ENCODE results near the gene PRRC2B. TPM values are rescaled to one million over a fixed set of nuclear protein-coding genes. Genes with fewer than 3 reads are reported as not detected.
"Not testable (repeated sequence)": the region's sequence is repeated elsewhere in the genome, so short reads cannot be mapped to it uniquely, and the experiment has no call there.

Gene PRRC2B
- total RNA-seq, 1 donor from 2014 or later: 235 TPM

DNA sequence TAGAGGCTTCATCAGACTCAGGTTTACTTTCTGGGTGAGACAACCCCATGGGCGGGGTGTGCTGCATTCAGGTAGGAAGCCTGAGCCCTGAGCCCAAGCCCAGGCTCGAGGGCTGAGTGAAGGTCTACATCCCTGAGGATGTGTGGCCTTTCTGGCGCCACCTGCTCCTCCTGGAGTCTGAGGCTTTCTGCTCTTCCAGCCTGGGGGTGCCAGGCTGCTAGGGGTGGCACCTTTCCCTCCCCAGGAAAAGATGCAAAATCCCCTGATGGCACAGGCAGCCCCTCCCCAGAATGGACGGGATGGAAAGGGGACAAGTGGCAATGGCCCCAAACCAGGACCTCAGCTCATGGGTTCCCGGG is 44.4 kb upstream of the PRRC2B start:
- no peaks in the 10 kb centered on the region for H3K9me3 Mint-ChIP-seq (ENCODE audit: low read depth)
- TF ChIP-seq, protein P1, sequence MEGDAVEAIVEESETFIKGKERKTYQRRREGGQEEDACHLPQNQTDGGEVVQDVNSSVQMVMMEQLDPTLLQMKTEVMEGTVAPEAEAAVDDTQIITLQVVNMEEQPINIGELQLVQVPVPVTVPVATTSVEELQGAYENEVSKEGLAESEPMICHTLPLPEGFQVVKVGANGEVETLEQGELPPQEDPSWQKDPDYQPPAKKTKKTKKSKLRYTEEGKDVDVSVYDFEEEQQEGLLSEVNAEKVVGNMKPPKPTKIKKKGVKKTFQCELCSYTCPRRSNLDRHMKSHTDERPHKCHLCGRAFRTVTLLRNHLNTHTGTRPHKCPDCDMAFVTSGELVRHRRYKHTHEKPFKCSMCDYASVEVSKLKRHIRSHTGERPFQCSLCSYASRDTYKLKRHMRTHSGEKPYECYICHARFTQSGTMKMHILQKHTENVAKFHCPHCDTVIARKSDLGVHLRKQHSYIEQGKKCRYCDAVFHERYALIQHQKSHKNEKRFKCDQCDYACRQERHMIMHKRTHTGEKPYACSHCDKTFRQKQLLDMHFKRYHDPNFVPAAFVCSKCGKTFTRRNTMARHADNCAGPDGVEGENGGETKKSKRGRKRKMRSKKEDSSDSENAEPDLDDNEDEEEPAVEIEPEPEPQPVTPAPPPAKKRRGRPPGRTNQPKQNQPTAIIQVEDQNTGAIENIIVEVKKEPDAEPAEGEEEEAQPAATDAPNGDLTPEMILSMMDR (IDR thresholded peaks at IDR 0.05): no peak
- peaks cover 8% of the 10 kb centered on the region for H3K4me1 Mint-ChIP-seq (ENCODE audit: low read depth)
- H3K4me3 Mint-ChIP-seq (ENCODE audit: unreplicated experiment): peak overlapping the region; percentile 81
- H3K27ac Mint-ChIP-seq (ENCODE audit: unreplicated experiment): no peak overlapping the region
- no peaks in the 10 kb centered on the region for H3K27me3 Mint-ChIP-seq (ENCODE audit: low read depth)
- H3K36me3 Mint-ChIP-seq (ENCODE audit: low read depth): no peaks in the 10 kb centered on the region
- DNase-seq (ENCODE audit: low spot score): peak; percentile 53

DNA sequence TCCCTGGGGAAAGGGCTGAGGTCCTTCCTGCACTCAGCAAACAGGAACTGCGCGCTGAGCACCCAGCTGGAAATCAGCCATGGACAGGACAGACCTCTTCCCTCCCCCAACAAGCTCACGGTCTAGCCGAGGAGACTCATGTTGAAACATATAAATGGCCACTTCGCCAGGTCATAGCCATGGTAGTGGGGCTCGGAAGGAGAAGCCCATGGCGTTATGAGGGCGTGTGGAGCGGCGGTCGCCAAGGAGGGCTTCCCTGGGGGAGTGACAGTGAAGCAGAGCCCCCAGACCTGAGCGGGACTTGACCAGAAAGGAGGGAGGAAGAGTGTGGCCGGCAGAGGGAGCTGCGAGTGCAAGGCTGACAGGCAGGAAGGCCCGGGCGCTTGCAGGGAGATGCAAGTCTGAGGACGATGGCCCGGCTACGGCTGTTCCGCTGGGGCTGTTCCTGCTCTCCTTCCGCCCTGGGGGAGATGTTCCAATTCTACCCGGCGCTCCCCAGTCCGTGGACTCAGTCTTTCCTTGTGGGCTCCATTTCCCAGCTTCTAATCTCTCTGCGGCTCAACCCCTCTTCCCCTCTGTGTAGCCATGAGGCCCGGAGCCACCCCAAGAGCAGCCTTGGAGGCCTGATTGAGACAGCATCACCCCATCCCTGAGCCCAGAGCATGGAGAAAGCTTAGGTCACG is 43.9 kb upstream of the PRRC2B start:
- Mint-ChIP-seq H3K27me3 (ENCODE audit: low read depth) (no peaks in the 10 kb centered on the region), H3K4me1 (ENCODE audit: low read depth) (peaks cover 8% of the 10 kb centered on the region), H3K36me3 (ENCODE audit: low read depth) (no peaks in the 10 kb centered on the region), H3K9me3 (ENCODE audit: low read depth) (no peaks in the 10 kb centered on the region), H3K4me3 (ENCODE audit: unreplicated experiment) (peak overlapping the region; percentile 81), H3K27ac (ENCODE audit: unreplicated experiment) (peak overlapping the region; percentile 41)
- TF ChIP-seq, protein P1 (IDR thresholded peaks at IDR 0.05): peak; percentile 95
- DNase-seq (ENCODE audit: low spot score): peak; percentile 95

DNA sequence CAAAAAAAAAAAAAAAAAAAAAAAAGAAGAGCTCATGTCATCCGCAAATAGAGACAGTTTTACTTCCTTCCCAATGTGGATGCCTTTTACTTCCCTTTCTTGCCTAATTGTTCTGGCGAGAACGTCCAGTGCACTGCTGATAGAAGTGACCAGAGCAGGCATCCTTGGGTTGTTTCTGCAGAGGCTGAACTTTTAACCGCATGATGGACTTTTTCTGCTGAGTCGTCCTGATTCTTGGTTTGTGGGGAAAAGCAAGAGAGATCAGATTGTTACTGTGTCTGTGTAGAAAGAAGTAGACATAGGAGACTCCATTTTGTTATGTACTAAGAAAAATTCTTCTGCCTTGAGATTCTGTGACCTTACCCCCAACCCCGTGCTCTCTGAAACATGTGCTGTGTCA is 37.4 kb upstream of the PRRC2B start:
- not testable (repeated sequence) for DNase-seq (ENCODE audit: low spot score); H3K27me3 Mint-ChIP-seq (ENCODE audit: low read depth); H3K9me3 Mint-ChIP-seq (ENCODE audit: low read depth); H3K36me3 Mint-ChIP-seq (ENCODE audit: low read depth); H3K27ac Mint-ChIP-seq (ENCODE audit: unreplicated experiment); H3K4me3 Mint-ChIP-seq (ENCODE audit: unreplicated experiment)
- peaks cover 10% of the 10 kb centered on the region for H3K4me1 Mint-ChIP-seq (ENCODE audit: low read depth)

DNA sequence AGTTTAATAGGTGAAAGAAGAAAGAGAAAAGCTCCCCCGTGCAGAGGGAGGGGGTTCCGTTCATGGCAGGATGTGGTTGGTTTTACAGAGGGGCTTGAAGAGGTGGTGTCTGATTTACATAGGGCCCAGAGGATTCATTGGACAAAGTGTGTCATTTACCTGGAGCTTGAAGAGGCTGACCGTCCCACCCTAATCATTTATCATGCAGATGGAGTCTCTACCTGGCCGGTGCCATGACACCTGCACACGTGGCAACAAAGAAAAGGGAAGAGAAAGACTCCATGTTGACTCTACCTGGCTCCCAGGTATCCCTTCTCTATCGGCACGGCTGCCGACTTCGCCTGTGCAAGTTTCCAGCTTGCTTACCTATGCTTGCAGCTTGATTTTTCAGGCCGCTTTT is 35.3 kb upstream of the PRRC2B start:
- Mint-ChIP-seq H3K9me3 (ENCODE audit: low read depth) (no peaks in the 10 kb centered on the region), H3K4me1 (ENCODE audit: low read depth) (peaks cover 11% of the 10 kb centered on the region), H3K4me3 (ENCODE audit: unreplicated experiment) (no peak overlapping the region), H3K36me3 (ENCODE audit: low read depth) (no peaks in the 10 kb centered on the region), H3K27ac (ENCODE audit: unreplicated experiment) (no peak overlapping the region), H3K27me3 (ENCODE audit: low read depth) (no peaks in the 10 kb centered on the region)
- DNase-seq (ENCODE audit: low spot score): peak; percentile 39
- TF ChIP-seq, protein P1 (IDR thresholded peaks at IDR 0.05): no peak

DNA sequence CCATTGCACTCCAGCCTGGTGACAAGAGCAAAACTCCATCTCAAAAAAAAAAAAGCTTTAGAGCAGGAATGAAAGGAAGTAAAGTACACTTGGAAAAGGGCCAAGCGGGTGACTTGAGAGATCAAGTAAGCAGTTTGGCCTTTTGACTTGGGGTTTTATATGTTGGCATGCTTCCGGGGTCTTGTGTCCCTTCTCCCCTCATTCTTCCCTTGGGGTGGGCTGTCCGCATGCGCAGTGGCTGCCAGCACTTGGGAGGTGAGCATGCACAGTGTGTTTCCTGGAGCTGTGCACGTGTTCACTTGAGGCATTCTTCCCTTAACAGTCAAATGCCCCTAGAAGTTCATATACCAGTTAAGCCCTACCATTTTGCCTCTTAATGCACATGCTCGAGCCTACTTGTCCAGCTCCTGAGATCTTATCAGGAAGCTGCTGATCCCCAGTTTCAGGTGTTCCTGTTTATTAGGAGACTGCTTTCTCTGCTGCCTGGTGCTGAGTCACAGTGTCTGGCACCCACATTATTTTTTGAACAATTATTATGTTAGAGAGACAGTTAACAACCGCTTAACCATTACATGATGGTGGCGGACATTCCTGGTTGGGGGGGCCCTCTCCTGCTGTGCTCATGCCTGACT is 32.6 kb upstream of the PRRC2B start:
- Mint-ChIP-seq H3K36me3 (ENCODE audit: low read depth) (no peaks in the 10 kb centered on the region), H3K4me1 (ENCODE audit: low read depth) (peaks cover 11% of the 10 kb centered on the region), H3K27me3 (ENCODE audit: low read depth) (no peaks in the 10 kb centered on the region), H3K9me3 (ENCODE audit: low read depth) (no peaks in the 10 kb centered on the region), H3K4me3 (ENCODE audit: unreplicated experiment) (no peak overlapping the region), H3K27ac (ENCODE audit: unreplicated experiment) (no peak overlapping the region)
- TF ChIP-seq, protein P1 (IDR thresholded peaks at IDR 0.05): no peak
- peak; percentile 20 for DNase-seq (ENCODE audit: low spot score)

DNA sequence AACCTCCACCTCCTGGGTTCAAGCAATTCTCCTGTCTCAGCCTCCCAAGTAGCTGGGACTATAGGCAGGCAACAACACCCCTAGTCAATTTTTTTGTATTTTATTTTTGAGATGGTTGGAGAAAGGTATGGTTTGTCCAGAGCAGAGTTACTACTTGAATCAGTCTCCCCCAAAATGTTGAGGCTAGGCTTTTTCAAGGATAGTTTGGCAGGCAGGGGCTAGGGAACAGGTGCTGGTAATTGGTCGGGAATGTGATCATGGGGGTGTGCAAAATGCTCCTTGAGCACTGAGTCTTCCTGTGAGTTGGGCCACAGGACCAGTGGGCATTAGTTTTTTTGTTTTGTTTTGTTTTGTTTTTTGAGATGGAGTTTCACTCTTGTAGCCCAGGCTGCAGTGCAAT is 28.3 kb upstream of the PRRC2B start:
- no peak for DNase-seq (ENCODE audit: low spot score)

More for the DNA sequence above, 28.3 kb upstream of the PRRC2B start:
- Mint-ChIP-seq H3K27me3 (ENCODE audit: low read depth) (no peaks in the 10 kb centered on the region), H3K36me3 (ENCODE audit: low read depth) (no peaks in the 10 kb centered on the region), H3K4me3 (ENCODE audit: unreplicated experiment) (no peak overlapping the region), H3K27ac (ENCODE audit: unreplicated experiment) (no peak overlapping the region), H3K9me3 (ENCODE audit: low read depth) (no peaks in the 10 kb centered on the region), H3K4me1 (ENCODE audit: low read depth) (peaks cover 14% of the 10 kb centered on the region)
- TF ChIP-seq, protein P1 (IDR thresholded peaks at IDR 0.05): no peak
